ENCODE results near the gene TPGS2.

DNA sequence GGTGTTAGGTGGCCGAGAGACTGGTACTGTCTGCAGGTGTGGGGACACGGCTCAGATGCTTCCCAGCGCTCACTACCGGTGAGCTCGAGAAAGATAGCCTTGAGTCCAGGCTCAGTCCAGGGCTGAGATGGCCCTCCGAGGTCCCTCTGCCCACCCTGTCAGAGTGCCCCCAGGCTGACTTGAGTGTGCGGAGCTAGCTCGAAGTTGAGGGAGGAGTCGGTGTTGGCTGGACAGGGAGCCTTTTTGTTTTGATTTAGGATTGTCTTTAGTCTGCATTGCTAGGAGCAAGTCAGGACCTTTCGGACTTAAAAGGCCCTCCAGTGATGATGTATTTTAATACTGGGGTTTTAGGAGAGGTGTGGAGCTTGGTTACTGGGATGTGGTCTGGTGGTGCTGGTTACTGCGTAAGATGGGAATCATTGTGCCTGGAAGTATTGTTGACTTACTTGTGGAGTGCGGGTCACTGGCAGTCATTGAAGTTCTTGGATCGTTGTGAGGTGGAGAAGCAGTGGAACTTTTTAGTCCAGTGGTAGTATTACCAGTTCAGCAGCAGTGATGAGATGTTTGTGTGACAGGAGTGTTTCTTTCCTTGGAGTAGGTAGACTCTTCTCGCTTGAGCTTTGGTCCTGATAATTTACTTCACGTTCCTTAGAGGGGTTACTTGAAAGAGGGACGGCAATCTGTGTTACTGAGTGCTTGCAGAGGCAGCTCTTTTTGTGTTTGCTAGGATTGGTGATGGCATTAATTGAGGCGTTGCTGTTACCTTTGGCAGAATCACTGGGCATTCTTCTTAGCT, 758 bp upstream of the TPGS2 start:
- TF ChIP-seq POLR2A (IDR thresholded peaks at IDR 0.05), result no peak
- TF ChIP-seq CTCF (IDR thresholded peaks at IDR 0.05), result peak in 1 of 7 experiments; percentile 1

All from stomach (tissue), 4 donors.